GM18519 (cell line): ENCODE data around the gene HS6ST3.

Experiments used
- ATAC-seq: cut with Tn5 transposase; IDR thresholded peaks from one replicate; pipeline ENCODE4 v1.9.1; 2021; ENCODE audit warnings: mild to moderate bottlenecking, moderate library complexity; ENCODE audit not compliant: unreplicated experiment, low FRiP score

HS6ST3 gene

DNA sequence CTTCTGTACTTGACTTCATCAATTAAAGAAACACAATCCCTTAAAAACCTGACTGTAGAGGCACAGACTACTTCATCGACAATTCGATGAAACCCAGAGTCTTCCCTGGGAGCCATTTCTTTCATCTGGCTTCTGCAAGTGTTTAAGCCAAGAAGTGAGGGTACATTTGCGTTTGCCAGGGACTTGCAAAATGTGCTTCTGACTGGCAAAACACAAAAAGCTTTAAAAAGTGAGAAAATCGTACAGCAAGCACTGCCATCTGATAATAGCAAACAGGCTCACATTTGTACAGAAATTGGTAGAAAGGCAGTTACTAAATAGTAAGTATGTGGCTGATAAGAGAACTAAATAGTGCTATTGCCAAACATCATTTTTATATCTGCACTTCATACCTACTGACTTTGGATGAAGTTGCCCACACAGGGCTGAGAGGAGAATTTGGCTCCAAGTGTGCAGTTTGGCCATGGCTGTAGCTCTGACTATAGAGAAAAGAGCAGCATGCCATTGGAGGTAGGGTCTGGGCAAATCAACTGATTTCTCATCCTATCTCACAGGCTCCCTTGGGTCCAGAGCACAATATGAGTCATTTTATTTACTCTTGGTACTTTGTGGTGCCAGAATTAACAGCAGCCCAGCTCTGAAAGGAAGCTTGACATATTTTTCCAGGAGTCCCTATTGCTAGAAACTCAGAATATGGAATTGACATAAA, 546.2 kb downstream of the HS6ST3 start:
- ATAC-seq: no peak

GRCh38 chr13:96637039-96637438, 547.1 kb downstream of the HS6ST3 start:
- no peak for ATAC-seq

DNA sequence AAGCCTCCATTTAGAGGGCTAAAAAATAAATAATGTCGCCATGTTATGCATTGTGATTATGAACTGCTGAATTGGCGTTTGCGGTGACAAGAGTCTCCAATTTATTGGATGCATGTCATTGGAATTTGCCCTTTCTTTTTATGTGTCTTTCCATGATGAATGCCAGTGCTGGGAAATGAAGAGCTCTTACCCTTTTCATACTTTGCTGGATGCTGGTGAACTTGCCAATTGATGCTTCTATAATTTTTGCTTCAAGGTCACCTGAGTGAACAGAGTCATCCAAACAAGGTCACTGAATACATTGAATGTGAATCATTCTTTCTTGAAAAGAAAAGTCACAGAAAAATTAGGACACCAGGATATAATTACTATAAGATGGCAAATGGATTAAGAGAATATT, 556.2 kb downstream of the HS6ST3 start:
- no peak for ATAC-seq

DNA sequence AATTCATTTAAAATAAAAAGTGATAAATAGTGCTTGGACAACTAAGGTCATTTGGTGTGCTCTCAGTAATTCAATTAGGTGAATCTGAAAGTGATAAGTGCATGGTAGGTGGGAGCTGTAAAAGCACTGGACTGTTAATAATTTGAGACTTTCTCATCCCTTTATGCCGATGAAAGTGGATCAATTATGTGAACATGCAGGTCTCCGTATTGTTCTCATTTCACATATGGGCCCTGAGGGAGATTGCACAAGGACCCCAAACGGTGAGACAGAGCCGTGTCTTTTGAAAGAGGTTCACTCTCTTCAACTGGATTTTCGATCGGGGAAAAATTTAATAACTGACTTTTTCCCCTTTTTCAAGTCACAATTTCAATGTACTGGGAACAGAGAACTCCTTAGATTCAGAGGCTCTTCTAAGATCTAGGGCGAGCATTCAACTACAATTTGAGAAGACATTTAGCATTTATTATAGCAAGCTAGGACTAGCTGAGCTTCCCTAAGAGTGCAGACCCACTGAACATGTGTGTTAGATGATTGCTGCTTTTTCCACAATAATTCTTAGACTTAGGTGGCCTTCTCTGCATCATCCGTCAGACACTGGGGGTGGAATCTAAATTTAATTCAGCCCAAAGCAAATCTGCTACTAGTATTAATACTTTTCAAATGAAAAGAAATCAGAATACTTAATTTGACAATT, 556.8 kb downstream of the HS6ST3 start:
- no peak for ATAC-seq

- ATAC-seq: peak; percentile 93
These were observed 560.5 kb downstream of the HS6ST3 start for GRCh38 chr13:96650301-96650886.

GRCh38 chr13:96651598-96651997, 561.7 kb downstream of the HS6ST3 start:
- no peak for ATAC-seq

- ATAC-seq: no peak
These were observed 562.6 kb downstream of the HS6ST3 start for GRCh38 chr13:96652506-96652905.

GRCh38 chr13:96661612-96662011, 571.7 kb downstream of the HS6ST3 start:
- no peak for ATAC-seq

DNA sequence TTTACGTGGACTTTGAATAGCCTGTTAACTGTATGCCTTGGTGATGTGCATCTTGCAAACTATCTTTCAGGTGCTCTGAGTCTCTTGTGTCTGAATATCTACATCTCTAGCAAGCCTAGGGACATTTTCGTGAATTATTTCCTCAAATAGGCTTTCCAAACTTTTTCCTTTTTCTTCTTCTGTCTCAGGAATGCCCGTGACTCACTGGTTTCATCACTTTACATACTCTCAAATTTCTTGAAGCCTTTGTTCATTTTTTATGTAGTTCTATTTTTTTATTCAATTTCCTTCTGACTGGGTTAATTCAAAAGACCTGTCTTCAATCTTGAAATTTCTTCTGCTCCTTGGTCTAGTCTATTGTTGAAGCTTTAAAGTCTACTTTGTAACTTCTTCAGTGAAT, 572.1 kb downstream of the HS6ST3 start:
- no peak for ATAC-seq

GRCh38 chr13:96667294-96668018, 577.5 kb downstream of the HS6ST3 start:
- no peak for ATAC-seq

DNA sequence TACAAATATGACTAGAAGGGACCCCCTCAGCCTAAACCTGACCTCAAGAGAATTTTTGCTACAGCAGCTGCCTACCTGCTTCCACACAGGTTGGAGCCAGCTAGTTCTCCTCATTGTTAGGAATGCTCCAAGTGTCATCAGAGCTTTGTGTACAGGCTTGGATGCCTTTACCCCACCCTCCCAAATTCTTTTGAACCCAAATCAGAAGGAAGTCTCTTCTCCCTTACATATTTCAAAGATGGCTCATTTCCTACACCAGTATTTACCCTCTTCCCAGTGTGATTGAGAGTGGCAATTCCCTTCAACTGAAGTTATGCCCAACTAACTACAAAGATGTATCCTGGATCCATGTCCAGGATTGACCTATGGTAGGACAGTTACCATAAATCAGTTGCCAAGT, 581.2 kb downstream of the HS6ST3 start:
- no peak for ATAC-seq

DNA sequence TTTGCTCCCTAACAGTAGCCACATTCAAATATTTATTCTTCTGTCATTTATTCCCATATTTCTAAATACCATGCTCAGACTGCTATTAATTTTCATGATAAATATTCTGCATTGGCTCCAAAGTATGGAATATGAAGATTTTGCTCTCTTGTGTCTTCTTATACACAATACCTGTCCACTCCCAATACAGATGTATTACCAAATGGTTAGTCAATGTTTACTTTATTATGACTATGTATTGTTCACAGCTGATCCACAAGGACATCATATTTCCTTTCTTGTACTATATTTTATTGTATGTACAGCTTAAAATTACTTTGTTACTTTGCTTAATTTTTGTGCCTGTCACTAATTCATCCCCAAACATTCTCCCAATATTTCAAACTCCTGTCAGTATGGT, 582.1 kb downstream of the HS6ST3 start:
- ATAC-seq: no peak

- ATAC-seq: no peak
These were observed 583.9 kb downstream of the HS6ST3 start for GRCh38 chr13:96673825-96674224.

GRCh38 chr13:96677029-96677428, 587.1 kb downstream of the HS6ST3 start:
- ATAC-seq: no peak

DNA sequence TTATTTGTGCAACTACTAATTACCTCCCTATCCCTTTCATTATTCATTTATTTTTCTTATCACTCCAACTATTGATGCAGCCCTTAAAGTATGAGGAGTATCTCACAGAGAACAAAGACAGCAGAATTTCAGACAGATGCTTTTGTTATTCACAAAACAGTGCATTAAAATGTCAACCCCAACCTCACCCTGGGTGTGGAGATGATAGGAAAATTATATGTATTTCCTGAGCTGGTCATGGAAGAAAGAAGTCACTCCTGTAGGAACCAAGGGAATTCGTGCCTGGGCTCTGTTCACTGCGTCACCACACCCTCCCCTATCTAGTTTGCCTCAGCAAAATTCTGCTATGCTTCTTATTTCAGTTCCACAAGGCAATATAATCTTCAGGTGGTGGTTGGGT, 588.9 kb downstream of the HS6ST3 start:
- ATAC-seq: no peak

DNA sequence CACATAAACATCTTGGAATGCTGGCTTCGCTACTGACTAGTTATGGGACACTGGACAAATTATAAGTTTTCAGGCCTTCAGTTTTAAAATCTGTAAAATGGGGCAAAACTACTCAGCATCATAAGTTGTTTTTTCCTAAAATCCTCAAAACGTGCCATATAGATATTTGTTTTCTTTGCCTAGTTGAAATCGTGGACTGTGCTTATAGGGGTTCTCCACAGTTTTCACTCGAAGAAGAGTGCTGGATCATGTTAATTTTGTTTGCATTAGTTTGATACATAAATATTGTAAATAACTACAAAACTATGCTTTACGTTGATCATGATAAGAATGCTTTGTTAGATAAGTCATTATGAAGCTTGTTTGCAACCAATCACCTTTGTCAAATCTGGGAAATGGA, 591.0 kb downstream of the HS6ST3 start:
- ATAC-seq: no peak

DNA sequence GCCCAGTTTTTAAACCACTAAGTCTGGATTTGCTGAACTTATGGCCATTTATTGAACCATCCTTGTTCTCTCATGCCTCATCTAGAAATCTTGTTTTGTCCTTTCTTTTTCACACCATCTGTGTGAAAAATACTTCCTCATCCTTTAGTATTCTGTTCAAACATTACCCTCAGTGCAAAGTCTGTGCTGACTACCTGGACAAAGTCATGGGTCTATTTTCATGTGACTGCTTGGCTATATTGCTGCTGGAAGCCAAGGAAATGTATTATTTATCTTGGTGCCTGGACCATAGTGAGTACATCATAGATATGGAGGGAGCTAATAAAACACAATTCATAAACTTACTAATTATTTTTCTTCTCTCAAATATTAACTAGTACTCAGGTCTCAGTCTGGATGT, 591.9 kb downstream of the HS6ST3 start:
- no peak for ATAC-seq

GRCh38 chr13:96684469-96684868, 594.6 kb downstream of the HS6ST3 start:
- ATAC-seq: no peak

DNA sequence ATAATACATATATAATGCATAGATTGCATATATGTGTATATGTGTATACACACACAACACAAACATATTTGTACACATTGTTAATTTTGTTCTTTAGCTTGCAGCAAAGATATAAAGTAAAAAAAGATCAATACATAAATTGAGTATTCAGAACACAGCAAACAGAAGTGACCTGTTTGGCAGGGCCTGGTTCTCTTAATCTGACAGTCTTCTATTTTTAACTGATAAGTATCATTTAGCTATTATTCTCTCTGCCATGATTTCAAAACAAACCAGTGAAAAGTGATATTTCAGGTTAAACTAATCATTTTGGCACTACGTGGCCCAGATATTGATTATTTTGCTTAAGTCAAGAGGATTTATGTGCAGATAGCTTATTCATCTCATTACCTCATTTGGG, 595.0 kb downstream of the HS6ST3 start:
- no peak for ATAC-seq

GRCh38 chr13:96686286-96686685, 596.4 kb downstream of the HS6ST3 start:
- ATAC-seq: no peak

DNA sequence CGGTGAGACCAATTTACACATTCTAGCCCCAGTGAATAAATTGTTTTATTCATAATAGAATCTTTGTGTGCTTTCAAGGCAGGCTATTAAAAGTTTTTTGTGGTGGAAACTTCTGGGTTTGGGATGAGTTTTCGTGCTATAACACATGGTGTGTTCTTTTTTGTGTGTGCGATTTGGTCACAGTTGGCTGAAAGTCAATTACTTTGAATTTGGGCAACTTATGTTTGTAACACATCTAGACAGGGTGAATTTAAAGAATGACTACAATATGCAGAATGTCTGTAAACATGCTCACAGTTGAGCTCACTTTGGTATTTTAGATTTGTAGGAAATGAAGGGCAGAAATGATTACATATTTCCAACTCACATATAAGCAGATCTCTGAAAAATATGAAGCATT, 597.3 kb downstream of the HS6ST3 start:
- ATAC-seq: no peak
